SW 1271 (cell line): ENCODE results near the gene UPF2.
"Not testable (repeated sequence)": the region's sequence is repeated elsewhere in the genome, so short reads cannot be mapped to it uniquely, and the experiment has no call there.

Experiments used
- DNase-seq, 2 experiments: peaks; one replicate each; lab custom pipeline; 2025; lab: John Stamatoyannopoulos, UW

UPF2 gene

DNA sequence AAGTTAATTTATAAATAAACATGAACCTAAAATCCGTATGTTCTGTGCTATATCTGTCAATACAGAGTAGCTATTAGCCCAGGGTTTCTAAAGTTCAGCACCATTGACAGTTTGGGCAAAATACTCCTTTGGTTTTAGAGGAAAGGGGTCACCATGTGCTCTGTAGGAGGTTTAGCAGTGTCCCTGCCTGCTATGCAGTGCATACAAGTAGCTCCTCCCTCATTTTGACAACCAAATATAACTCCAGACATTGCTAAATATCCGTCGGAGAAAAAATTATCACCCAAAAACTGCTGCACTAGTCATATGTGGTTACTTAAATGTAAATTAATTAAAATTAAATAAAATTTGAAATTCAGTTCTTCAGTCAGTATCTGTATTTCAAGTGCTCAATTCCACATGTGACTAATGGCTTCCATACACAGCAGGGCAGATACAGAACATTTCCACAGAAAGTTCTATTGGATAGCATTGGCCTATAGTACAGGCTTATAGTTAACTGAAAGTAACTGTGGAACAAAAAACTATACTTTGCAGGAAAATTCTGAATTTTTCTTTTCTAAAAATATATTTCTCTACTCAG is 6.4 kb downstream of the UPF2 start:
- no peak for DNase-seq

- no peak for DNase-seq
Measured at GRCh38 chr10:12031404-12031803, 11.2 kb downstream of the UPF2 start.

- DNase-seq = no peak
Measured at GRCh38 chr10:12027539-12027938, 15.1 kb downstream of the UPF2 start.

DNA sequence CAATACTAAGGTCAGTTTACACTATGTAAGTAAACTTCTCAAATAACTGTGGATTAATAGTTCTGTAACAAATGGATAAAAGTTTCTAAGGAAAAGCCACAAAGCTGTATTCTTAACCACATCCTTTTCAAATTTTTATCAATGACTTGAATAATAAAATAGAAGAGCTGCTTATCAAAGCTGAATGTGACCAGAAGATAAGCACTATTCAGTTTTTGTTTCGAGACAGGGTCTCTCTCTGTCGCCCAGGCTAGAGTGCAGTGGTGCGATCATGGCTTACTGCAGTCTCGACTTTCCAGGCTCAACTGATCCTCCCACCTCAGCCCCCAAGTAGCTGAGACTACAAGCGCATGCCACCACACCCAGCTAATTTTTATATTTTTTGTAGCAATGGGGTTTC is 17.0 kb downstream of the UPF2 start:
- DNase-seq = no peak

DNA sequence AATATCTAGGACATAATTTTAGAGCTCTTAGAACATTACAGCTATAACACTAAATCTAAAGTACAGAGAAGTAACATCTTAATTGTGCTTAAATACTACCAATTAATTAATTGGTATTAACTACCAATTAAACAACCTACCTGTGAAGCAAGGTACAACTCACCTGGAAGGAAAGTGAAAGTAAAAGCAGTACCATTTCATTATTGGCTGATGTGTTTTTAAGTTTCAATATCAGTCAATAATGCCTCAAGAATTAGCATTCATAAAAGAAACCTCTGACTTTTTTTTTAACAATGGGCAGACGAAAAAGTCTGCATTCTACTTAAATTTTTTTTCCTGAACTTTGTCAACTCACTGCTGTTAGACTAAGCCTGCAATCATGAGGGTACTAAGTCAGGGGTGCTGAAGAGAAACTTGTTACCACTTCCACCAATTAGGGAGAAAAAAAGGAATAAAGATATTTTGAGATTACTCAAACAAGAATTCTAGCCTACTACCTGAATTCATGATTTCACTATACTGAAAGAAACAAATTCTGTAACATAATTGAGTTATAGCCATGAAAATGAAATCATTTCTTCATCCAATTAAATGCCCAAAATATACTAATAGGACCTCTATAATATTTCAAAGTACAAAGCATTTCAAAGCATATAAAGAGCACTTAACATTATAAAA is 19.9 kb downstream of the UPF2 start:
- DNase-seq = no peak

DNA sequence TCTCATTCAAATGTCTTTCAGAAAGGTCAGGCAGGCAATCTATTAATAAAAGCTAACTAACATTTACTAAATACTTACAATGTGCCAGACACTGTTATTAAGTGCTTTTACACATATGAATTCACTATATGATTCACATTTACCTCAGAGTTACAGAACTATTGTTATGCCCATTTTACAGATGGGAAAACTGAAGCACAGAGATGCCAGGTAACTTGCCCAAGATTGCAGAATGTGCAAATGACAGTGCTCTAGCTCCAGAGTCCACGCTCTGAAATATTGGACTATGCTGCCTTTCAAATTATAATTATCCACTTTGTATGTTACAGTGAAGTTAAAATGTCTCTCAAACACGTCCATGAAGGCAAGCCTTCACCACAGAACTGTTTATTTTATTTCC is 22.0 kb downstream of the UPF2 start:
- no peak for DNase-seq

DNA sequence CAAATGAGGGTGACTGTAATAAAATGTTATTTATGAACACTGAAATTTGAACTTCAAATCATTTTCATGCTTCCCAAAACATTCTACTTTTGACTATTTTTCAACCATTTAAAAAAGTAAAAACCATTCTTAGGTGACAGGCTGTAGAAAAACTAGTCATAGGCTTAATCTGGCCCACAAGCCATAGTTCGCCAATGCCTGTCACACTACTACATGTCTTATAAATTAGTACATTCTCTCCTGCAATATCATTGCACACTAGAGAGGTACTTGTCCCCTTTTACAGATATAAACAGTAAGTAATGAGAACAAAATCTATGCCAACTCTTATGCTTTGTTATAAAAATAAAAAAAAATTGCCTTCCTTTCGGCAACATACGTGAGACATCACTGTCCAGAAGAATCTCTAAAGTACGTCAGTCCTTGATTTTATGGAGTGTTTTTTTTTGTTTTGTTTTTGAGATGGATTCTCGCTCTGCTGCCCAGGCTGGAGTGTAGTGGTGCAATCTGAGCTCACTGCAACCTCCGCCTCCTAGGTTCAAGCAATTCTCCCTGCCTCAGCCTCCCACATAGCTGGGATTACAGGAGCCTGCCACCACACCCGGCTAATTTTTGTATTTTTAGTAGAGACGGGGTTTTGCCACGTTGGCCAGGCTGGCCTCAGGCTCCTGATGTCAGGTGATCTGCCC is 23.2 kb downstream of the UPF2 start:
- no peak for DNase-seq

GRCh38 chr10:12018438-12019282 is 23.9 kb downstream of the UPF2 start:
- DNase-seq = no peak

- DNase-seq = no peak
Measured at GRCh38 chr10:12013926-12014325, 28.7 kb downstream of the UPF2 start.

GRCh38 chr10:12013391-12013790 is 29.2 kb downstream of the UPF2 start:
- DNase-seq = not testable (repeated sequence)

DNA sequence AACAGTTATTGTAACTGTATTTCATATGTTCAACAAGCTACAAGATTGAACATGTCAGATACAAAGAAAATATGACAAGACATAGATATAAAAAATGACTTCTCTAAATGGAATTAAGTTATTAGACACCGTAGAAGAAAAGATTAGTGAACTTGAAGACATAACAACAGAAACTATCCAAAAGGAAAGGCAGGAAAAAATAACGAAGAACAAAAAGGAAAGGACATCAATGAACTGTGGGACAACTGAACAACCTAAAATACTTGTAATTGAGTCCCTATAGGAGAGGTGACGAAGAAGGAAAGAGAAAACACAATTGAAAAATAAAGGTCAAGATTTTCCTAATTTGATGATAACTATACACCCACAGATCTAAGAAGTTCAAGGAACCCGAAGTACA is 32.3 kb downstream of the UPF2 start:
- no peak for DNase-seq

DNA sequence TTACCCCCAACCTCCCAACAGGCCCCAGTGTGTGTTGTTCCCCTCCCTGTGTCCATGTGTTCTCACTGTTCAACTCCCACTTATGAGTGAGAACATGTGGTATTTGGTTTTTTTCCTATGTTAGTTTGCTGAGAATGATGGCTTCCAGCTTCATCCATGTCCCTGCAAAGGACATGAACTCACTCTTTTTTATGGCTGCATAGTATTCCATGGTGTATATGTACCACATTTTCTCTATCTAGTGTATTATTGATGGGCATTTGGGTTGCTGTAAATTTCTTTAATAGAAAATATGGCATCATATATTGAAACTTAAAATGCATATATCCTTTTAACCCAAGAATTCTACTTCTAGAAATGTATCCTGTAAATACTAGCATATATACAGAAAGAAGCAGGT is 33.8 kb downstream of the UPF2 start:
- DNase-seq = not testable (repeated sequence)

DNA sequence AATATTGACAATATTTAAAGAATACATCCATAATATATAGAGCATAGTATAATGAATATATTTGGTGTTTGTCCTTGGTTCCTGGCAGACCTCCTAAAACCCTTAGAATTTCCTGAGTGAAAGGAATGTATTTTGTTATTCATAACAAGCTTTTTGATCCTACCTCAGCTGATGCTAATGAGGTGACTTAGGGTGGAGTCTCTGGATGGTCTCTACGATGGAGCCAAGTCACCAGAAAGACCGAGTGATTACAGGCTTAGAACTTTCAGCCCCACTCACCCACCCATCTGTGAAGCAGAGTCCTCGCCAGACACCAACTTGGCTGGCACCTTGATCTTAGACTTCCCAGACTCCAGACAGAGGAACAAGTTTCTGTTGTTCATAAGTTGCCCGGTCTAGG is 35.9 kb downstream of the UPF2 start:
- no peak for DNase-seq

DNA sequence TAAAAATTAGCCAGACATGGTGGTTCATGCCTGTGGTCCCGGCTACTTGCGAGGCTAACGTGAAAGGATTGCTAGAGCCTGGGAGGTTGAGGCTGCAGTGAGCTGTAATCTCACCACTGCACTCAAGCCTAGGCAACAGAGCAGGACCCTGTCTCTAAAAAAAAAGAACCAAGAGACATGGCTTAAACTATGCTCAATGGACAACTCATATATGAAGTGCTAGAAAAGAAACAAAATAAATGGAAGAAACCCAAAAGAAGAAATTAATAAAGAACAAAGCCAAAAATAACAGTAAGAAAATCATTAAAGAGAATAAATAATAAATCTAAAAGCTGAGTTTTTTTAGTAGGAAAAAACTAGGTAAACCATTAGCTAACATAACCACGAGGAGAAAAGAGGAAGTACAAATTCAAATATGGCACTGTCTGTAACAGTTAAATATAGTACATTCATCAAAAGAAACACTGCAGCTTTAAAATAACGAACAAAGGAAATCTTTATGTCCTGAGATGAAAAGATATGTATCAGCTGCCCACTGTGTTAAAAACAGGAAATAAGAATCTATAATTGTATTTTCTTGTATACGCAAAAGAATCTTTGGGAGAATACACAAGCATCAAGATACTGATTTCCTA is 48.7 kb downstream of the UPF2 start:
- DNase-seq = no peak

DNA sequence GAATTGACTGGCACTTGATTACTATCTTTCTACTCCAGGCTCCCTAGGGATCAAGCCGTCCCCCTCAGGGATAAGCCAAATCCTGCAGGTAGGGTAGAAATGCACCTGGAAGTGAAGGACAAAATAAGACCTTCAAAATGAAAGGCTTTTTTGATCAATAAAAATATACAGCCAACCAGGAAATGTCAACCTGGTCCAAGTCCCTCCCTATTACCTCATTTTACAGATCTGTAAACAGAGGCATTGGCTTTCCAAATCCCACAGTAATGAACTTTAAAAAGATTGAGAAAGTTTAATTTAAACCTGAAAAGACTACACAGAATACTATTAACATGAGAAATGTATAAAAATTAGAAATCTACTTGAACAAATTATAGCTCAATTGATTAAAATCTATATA is 53.7 kb downstream of the UPF2 start:
- DNase-seq = no peak

GRCh38 chr10:11986593-11987216 is 55.9 kb downstream of the UPF2 start:
- DNase-seq = peak; percentile 7 to 61

GRCh38 chr10:11982253-11982652 is 60.4 kb downstream of the UPF2 start:
- DNase-seq = no peak

GRCh38 chr10:11975795-11976194 is 66.8 kb downstream of the UPF2 start:
- no peak for DNase-seq

DNA sequence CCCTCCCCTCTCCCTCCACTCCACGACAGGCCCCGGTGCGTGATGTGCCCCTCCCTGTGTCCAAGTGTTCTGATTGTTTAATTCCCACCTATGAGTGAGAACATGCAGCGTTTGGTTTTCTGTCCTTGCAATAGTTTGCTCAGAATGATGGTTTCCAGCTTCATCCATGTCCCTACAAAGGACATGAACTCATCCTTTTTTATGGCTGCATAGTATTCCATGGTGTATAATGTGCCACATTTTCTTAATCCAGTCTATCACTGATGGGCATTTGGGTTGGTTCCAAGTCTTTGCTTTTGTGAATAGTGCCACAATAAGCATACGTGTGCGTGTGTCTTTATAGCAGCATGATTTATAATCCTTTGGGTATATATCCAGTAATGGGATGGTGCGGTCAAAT is 70.1 kb downstream of the UPF2 start:
- not testable (repeated sequence) for DNase-seq

- no peak for DNase-seq
Measured at GRCh38 chr10:11962176-11962575, 80.4 kb downstream of the UPF2 start.

DNA sequence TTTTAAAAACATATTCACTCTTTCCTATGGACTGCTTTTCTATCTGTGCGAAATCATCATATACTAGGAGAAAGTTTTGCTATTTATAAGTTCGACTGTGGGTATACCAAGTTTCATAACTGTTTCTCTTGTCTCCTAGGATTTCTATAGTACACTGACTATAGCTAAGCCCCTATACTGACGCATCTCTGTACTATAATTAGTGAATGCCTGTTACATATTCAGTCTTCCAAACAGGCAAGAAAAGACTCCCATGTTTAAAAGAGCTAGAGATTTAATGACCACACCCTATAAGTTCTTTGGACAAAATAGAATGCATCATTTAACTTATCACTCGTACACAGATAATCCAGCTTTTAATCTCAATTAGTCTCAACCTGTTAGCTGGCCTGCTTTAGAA is 80.8 kb downstream of the UPF2 start:
- no peak for DNase-seq

DNA sequence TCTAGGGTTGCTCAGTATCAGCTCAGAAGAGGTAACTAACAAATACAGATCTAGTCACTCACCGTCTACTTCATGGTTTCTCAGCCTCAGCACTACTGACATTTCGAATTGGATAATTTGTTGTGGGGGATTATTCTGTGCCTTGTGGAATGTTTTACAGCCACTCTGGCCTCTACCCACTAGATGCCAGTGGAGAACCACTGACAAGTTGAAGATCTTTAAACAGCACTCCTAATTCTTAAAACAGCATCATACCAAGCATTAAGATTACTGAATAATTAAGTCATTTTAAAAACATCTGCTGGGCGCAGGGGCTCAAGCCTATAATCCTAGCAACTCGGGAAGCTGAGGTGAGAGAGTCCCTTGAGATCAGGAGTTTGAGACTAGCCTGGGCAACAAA is 82.6 kb downstream of the UPF2 start:
- DNase-seq = no peak
